HepG2 (cell line): Measurements from ENCODE around the gene NUDCD2. TPM values are rescaled to one million over a fixed set of nuclear protein-coding genes. Genes with fewer than 3 reads are reported as not detected.
A peak's percentile ranks its signal among the peaks of the same experiment; 100 is the strongest.

Experiments used
- BCL6 ChIP-seq: IDR thresholded peaks from 2 replicates; pipeline ENCODE4 v1.6.1; 2016; ENCODE audit warnings: missing genetic modification reagents, missing compliant biosample characterization
- CREM ChIP-seq, 2 experiments: sonication (generic) in 1 of 2; formaldehyde crosslinking in 1 of 2; IDR thresholded peaks; 2 replicates each; pipeline versions ENCODE4 v1.4.0 to v1.6.1; 2016 to 2020; ENCODE audit warnings: antibody characterized with exemption in 1 of 2, mild to moderate bottlenecking in 1 of 2, missing genetic modification reagents in 1 of 2
- HMG20B ChIP-seq: conservative IDR thresholded peaks from 2 replicates; pipeline ENCODE4 v1.6.1; 2016; ENCODE audit warnings: missing genetic modification reagents, missing compliant biosample characterization
- HNF1A ChIP-seq, 2 experiments: sonication (generic) in 1 of 2; formaldehyde crosslinking in 1 of 2; IDR thresholded peaks; 2 replicates each; pipeline versions ENCODE4 v1.4.0 to v1.6.1; 2016 to 2020; ENCODE audit warnings: borderline replicate concordance in 1 of 2, low read depth in 1 of 2, mild to moderate bottlenecking in 1 of 2, missing genetic modification reagents in 1 of 2
- HNRNPK ChIP-seq: fragments of 200-400 bp; formaldehyde crosslinking; IDR thresholded peaks from 2 replicates; pipeline ENCODE4 v1.6.1; 2018; ENCODE audit warnings: low read length, low read depth, moderate library complexity, mild to moderate bottlenecking; ENCODE audit not compliant: poor library complexity, severe bottlenecking
- MEF2D ChIP-seq: sonication (generic); formaldehyde crosslinking; IDR thresholded peaks from 2 replicates; pipeline ENCODE4 v1.5.1; 2020; ENCODE audit warnings: mild to moderate bottlenecking, missing genetic modification reagents
- NPAS2 ChIP-seq: sonication (generic); formaldehyde crosslinking; IDR thresholded peaks from 2 replicates; pipeline ENCODE4 v1.8.0; 2022; ENCODE audit warnings: mild to moderate bottlenecking, missing genetic modification reagents, borderline replicate concordance
- SRF ChIP-seq: IDR thresholded peaks from 2 replicates; pipeline ENCODE4 v1.6.1; 2011; ENCODE audit warnings: mild to moderate bottlenecking, low read depth, low read length, moderate library complexity
- TMF1 ChIP-seq: sonication (generic); formaldehyde crosslinking; IDR thresholded peaks from 2 replicates; pipeline ENCODE4 v1.8.1; 2022; ENCODE audit warnings: low read depth, missing genetic modification reagents
- YEATS4 ChIP-seq: sonication (generic); formaldehyde crosslinking; IDR thresholded peaks from 2 replicates; pipeline ENCODE4 v1.4.0; 2020; ENCODE audit warnings: missing genetic modification reagents, borderline replicate concordance
- ZKSCAN8 ChIP-seq: IDR thresholded peaks from 2 replicates; pipeline ENCODE4 v1.6.1; 2016; ENCODE audit warnings: borderline replicate concordance, missing genetic modification reagents, missing compliant biosample characterization
- ZNF282 ChIP-seq: fragments of 450-650 bp; IDR thresholded peaks from 2 replicates; pipeline ENCODE4 v1.6.1; 2018; ENCODE audit not compliant: partially characterized antibody
- ZNF318 ChIP-seq: sonication (generic); formaldehyde crosslinking; IDR thresholded peaks from 2 replicates; pipeline ENCODE4 v1.4.0; 2020; ENCODE audit warnings: mild to moderate bottlenecking, missing genetic modification reagents
- ZNF350 ChIP-seq: sonication (generic); formaldehyde crosslinking; IDR thresholded peaks from 2 replicates; pipeline ENCODE4 v1.4.0; 2020; ENCODE audit warnings: mild to moderate bottlenecking, low read depth, missing genetic modification reagents, borderline replicate concordance
- ZNF784 ChIP-seq: sonication (generic); formaldehyde crosslinking; IDR thresholded peaks from 2 replicates; pipeline ENCODE4 v1.5.1; 2020; ENCODE audit warnings: missing genetic modification reagents, mild to moderate bottlenecking, borderline replicate concordance
- polyA plus RNA-seq, 8 experiments: library from polyadenylated mRNA; depleted of rRNA in 3 of 8; stranded (reverse) in 7 of 8; unstranded in 1 of 8; fragments of >200 nt; fragmentation: Illumina TruSeq in 4 of 8; extraction: Trizol in 4 of 8; gene quantifications; 2 replicates each; pipeline versions ENCODE4 v1.2.1 to v1.2.3, GENCODE V29; 2011 to 2016; ENCODE audit warnings: low read depth in 4 of 8, missing spikeins in 1 of 8, mixed read lengths in 1 of 8; ENCODE audit not compliant: insufficient read depth in 1 of 8
- total RNA-seq, 5 experiments: library from RNA; depleted of rRNA; stranded (reverse); fragments of >200 nt; fragmentation: Illumina TruSeq; extraction: Trizol; gene quantifications; 2 replicates each; pipeline ENCODE4 v1.2.3, GENCODE V29; 2016; ENCODE audit warnings: low read depth in 1 of 5

The NUDCD2 gene
- total and polyA plus RNA-seq, 2 of the 13 experiments (the other 11 are each of a cell fraction or from before 2014, with no cell fraction given), result 14.8 to 39.2 TPM

- TF ChIP-seq HNRNPK (no peak), ZNF282 (no peak), ZKSCAN8 (no peak), HMG20B (CRISPR knock-in tag) (no peak), SRF (no peak), BCL6 (CRISPR knock-in tag) (peak; percentile 16; the same call in 1 of the 2 replicates), ZNF784 (CRISPR knock-in tag) (peak; percentile 57), ZNF350 (CRISPR knock-in tag) (peak; percentile 90), YEATS4 (CRISPR knock-in tag) (peak; percentile 82), MEF2D (peak; percentile 84), ZNF318 (CRISPR knock-in tag) (peak; percentile 84; the same call in 1 of the 2 replicates), TMF1 (peak; percentile 92), NPAS2 (no peak), CREM (IDR thresholded peaks at IDR 0.05) (peak; percentile 57; the same call in 1 of the 2 replicates), CREM (CRISPR knock-in tag; IDR thresholded peaks at IDR 0.05) (no peak), HNF1A (IDR thresholded peaks at IDR 0.05; ENCODE audit: low read depth) (no peak), HNF1A (CRISPR knock-in tag; IDR thresholded peaks at IDR 0.05; ENCODE audit: borderline replicate concordance) (peak; percentile 73)
Observed at GRCh38 chr5:163459819-163460561, at the start of gene NUDCD2 (continued).
